CD4-positive, alpha-beta T cell treated with Interleukin-15 for 1 hour (primary cell): ENCODE measurements around the gene HSPG2.

Experiments used
- DNase-seq: peaks from one replicate; pipeline ENCODE4 v3.0.0-alpha.2; 2020

HSPG2 gene

DNA sequence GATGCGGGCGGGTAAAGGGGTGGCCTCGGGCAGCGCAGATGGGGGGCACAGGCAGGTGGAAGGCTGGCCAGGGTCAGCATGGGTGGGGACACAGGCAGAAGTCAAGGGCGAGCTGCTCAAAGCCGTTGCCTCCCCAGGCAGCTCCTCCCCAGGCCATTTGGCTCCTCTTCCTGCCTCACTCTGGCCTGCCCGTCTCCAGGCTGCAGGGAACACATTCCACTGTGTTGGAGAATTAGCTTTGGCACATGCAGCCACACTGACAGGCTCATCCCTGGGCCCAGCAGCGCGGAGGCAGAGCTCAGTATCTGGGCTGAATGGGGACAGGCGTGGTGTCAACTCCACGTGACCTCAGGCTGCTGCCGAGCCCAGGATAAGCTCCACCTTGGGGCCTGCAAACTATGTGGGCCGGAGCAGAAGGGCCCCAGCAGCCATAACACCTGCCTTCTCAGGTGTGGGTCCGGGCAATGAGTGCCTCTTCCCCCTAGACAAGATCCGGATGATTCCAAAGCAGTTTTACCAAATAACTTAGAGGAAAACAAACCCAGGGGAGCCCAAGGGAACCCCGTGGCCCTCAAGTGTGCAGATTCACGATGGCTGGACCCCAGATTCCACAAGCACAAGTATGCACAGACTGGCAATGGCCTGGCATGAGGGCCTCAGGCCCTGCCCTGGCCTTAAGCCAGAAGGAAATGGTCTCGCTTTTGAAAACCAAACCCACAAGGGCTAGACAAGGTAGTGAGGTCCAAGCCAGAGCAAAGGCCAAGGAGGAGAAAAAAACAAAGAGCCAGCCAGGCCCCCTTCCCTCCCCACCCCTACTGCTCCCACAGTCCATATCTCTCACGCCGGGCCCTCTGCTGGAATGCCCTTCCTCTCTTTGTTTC, 40.2 kb downstream of the HSPG2 start:
- DNase-seq, result no peak

DNA sequence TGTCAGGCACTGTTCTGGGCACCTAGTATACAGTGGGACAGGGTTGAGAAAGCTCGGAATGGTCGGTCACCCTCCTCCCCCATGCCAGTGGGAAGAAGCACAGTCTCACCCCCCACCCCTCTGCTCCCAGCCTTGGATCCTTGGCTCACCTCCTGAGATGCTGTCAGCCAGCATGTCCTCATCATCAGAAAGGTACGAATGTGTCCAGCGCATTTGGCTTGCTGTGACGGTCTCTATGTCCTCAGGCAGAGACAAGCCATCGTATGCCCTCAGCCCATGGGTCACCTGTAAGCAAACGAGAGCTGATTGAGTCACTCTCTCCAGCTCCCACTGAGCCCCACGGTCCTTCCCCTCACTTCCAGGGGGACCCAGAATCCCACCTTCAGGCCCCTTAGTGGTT, 41.1 kb downstream of the HSPG2 start:
- no peak for DNase-seq

DNA sequence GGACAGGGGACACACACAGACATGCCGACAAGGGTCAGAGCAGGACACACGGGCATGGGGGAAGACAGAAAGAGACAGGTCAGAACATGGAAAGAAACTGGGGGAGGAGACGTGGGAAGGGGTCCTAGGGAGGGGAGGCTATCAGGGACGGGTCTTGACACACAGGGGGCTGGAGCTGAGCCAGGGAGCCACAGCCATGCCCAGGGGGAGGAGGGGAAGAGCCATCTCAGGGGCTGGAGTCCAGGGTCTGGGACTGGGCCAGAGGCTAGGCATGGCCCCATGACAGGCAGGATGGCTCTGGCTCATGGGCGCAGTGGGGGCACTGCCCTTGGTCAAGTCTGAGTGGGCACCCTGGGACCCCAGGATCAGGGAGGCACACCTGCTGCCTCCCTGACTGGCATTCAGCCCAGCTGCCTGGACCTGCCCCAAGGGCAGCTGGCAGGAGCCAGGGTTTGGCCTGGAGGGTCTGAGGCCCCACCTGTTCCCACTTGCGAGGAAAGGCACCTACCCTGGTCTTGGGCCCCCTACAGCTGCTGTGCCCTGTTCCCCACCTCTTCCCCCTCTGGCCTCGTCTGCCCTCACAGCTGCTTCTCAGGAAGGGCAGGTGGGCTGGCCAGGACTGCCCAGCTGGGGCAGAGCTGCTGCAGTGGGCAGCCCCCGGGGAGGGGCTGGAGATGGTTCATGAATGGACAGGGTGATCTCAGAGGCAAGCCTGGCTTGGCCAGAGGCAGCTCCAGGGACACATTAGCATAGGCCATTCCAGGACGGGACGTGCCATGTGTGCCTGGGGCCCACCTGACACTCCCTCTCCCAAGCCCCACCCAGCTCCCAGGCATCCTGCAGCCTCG, 42.9 kb downstream of the HSPG2 start:
- DNase-seq, result no peak

DNA sequence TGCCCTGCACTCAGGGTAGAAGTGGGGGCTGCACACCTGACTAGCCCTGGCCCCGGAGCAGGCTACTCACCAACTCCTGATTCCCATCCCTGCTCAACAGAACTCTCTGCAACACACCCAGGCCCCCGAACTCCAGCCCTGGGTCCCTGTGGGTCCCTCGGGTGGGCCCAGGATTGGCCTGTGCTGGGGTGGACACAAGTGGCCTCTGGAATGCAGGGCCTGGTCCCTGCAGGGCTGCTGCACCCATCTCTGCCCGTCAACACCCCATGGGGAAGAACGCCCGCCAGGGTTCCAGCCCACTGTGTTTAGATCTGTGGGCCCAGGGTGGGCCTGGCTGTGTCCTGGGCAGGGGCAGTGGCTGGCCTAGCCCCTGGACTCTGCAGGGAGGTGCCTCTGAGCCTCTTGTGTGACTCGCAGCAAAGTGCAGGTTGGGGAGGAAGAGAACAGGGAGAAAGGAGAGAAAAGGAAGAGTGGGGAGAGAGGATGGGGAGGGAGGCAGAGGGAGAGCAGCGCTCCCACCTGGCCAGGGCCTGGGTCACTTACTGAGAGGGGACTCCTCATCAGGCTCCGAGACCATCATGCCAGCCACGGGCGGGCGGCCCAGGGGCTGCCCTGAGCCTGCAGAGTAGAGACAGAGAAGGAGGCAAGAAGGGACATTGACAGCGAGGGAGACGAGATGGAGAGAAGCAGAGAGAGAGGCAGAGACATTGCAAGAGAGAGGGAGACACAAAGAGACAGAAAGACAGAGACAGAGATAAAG, 43.9 kb downstream of the HSPG2 start:
- no peak for DNase-seq

DNA sequence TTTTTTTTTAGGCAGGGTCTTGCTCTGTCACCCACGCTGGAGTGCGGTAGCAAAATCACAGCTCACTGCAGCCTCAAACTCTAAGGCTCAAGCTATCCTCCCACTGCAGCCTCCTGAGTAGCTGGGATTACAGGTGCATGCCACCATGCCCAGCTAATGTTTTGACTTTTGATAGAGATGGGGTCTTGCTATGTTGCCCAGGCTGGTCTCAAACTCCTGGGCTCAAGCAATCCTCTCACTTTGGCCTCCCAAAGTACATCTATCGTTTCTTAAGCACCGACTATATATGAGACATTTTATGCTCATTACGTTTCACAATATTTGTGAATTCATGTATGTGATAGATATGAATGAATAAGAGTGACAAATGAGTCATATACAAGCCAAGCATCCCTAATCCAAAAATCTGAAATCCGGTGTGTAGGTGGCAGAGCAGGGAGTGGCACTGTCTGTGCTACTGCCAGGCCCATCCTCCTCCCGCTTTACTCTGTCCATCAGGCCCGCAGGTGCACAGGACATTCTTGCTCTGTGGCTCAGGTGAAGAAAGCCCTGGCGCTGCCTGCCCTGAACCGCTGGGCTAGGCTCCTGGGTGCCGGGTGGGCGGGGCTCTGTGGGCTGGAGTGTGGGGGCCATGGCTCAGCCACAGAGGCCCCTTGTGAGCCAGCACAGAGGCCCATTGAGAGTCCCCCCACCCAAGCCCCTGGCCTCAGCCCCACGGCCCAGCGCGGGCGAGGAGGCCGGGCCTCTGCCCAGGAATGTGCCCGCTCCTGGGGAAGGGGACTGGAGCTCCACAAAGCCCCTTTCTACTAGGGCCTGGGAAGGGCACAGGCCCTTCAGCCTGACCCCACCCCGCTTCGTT, 45.3 kb downstream of the HSPG2 start:
- DNase-seq, result no peak

DNA sequence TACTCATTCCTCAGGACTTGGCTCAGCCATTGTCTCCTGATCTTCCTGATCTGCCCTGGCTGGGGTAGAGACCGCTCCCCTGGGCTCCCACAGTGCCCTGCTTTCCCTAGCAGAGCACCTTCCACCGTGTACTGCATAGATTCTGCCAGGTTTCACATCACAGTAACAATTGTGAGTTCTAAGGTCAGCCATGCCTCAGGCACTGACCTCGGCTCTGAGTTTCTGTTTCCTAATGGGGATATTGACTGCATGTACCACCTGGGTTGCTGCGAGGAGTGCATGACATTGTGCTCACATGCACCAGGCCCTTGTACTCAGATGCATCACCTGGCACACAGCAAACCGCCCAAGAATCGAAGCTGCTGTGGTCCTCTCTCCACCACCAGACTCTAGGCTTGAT, 46.0 kb downstream of the HSPG2 start:
- DNase-seq, result no peak

DNA sequence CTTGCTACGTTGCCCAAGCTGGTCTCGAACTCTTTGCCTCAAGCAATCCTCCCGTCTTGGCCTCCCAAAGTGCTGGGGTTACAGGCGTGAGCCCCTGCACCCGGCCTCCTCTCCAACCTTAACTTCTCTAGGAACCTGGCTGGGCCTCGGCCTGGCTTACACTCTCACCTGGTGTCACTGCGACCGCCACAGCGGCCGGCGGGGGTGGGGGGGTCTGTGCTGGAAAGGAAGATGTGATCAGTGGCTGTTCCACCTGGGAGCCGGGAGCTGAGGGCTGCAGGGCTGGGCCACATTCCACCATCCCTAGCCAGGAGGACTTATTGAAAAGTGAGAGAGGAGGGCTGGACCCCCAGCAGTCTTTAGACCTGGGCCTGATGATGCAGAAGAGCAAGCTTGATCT, 48.6 kb downstream of the HSPG2 start:
- no peak for DNase-seq

DNA sequence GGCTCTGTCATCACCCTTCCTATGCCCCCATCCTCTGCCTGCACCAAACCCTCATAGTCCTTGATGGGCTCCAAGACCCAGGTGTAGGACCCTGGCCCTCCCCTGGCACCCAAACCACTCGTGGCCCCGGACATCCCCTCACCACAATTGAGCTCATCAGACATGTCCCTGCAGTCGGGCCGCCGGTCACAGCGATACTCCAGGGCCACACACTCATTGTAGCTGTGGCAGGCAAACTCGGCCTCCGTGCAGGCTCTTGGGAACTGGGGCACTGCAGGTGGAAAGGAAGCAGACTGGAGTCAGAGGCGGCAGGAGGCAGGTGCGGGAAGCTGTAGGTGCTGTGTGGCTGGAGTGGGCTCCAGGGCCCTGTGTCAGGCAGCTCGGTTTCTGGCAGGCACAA, 49.3 kb downstream of the HSPG2 start:
- DNase-seq, result no peak

DNA sequence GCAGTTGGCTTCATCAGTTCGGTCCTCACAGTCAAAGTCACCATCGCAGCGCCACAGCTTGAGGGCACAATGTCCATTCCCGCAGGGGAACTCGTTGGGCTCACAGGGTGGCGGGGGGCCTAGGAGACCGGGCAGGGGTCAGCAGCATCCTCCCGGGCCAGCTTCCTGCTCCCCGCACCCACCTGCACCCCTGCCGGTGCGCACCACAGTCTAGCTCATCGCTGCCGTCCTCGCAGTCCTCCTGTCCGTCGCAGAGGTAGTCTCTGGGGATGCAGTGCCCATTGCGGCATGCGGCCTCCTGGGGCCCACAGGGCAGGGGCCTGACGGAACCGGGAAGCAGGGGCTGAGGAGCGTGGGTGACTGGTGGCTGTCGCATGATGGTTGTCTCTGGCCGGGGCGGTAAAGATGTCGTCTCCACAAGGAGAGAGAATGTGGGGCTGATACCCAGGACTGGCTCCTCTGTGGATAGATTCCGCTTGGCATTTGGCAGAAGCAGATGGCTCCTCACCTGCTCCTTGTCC, 49.8 kb downstream of the HSPG2 start:
- no peak for DNase-seq

DNA sequence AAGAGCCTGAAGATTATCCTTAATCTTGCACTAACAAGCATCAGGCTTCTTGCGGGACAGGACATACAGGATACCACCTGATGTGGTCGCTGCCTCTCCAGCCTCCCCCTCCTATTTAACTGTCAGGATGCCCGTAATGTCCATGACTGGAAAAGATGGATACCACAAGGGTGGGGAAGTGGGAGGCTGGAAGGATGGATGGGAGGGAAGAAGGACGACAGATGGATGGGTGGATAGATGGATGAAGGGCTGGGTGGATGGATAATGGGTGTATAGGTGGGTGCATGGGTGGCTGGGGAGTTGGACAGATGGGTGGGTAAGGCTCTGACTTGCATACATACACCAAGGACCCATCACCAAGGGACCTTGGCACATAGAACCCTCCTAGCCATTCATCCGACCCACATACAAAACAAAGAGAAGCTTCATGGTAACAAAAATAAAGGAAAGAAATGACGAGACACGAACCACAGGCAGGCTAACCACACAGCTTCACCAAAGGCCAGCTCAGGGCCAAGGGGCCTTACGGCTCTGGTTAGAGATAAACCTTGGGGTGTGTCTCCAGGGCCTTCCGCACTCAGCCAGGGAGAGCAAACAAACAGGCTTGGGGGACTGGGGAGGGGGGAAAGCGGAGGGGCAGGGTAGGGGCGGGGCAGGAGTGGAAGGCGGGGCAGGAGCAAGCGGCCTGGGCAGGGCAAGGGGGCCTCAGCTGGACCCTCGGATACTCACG, 50.5 kb downstream of the HSPG2 start:
- no peak for DNase-seq

DNA sequence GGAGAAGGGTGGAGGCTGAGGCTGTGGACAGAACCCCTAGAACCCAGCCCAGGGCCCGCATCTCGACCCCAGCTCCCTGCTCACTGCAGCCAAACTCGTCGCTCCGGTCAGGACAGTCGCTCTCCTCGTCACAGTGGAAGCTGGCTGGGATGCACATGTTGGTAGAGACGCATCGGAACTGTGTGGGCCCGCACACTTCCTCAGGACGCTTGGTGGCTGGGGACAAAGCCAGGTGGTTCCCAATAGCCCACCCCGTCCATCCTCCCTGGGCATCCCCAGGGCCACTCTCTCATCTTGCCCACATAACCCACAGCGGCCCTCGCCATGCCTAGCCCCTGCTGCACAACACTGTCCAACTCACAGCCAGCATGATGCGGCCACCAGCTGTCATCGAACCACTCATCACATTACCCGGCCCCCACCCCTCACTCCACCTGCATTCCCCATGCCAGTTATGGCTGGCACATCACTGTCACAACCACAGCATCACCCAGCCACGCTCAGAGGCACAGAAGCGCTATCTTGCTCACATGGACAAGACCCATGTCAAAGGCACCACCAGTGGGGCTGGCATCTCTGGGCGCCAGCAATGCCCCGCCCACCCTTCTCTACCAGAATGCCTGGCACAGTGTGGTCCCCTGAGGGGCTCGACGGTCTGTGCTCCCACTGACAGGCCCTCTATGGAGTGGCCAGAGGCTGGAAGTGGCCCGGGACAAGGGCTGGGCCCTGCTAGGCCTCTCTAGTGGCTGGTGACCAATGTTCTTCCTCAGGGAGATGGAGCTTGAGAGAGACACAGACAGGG, 51.7 kb downstream of the HSPG2 start:
- DNase-seq, result no peak

DNA sequence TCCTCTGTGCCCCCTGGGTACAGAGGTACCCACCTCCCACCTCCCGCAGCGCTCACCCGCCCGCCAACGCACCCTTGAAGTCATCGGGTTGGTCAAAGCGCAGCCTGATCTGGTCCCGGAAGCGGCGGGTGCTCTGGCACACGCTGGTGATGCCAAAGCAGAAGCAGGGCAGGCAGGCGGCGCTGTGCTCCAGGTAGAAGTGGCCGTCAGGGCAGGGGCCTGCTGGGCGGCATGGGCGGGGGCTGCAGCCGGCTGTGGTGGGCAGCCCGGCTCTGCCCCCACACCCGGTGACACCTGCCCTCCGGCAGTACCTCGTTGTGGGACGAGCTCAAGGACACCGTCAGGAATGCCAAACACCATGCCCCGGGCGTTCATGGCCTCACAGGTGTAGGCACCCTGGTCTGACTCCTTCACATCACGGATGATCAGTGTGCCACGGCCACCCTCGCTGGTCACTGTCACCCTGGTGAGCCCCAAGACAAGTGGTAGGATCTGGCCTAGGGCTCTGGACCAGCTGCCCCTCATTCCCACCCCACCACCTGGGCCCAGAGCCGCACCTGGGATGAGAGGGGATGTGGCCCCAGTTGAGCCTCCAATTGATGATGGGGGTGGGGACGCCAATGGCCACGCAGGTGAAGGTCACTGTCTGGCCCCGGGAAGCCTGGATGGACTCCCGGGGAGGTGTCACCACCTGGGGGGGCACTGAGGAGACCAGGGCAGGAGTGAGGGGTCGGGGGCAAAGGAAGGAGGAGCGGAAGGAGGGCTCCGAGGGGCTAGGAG, 52.5 kb downstream of the HSPG2 start:
- DNase-seq, result no peak

DNA sequence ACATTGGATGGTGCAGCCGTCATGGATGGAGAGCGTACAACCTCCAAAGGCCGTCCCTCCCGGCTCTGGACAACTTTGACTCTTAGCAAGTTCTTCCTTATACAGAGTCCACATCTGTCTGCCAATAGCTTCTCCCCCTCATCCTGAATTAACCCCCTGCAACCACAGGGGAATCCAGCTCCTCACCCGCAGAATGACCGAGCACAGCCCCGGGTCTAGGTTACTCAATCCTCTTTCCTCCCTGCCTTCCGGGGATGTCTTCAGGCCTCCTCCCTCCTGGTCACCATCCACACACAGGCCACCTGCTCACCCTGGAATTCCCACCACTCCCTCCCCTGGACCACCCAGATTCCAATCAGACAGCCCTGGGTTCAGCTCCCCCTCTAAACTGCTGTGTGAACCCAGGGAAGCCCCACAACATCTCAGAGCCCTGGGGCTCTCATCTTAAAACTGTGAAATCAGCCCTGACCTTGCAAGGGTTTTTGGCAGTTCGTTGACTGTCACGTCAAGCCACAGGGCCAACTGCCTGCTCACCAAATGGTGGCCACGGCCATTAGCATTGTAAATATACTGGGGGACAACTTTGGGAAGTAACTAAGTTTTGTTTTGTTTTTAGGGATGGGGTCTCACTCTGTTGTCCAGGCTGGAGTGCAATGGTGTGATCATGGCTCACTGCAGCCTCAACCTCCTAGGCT, 54.2 kb downstream of the HSPG2 start:
- no peak for DNase-seq

DNA sequence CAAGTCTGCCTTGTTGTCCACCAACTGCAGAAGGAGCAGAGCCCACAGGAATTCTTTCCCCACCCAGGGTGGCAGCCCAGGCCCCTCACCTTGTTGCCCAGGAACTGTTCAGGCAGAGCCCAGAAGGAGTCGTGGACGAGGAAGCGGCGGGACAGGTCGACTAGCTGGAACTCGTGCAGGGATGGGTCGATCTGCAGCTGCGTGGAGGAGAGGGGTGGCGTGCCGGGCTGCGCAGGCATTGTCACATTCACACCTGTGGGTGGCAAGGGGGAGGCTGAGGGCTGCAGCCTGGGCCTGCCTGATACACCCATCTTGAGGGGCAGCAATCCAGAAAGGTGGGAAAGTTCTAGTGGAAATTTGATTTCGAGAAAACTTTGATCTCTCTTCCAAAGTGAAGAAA, 55.9 kb downstream of the HSPG2 start:
- DNase-seq, result no peak

DNA sequence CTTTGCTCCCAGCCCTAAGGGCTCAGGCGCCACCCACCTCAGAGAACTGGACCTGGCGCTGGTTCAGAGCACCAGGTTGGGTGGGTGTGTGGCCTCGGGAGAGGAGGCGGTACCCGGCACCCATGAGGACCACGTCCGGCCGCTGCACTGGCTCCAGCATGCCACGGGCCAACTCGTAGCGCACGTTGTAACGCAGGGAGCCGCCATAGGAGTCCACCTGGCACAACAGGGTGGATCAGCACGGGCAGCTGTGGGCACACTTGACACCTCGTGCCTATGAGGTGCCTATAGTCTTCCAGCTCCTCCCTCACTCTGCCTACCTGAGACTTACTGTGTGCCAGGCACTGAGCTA, 56.5 kb downstream of the HSPG2 start:
- no peak for DNase-seq

DNA sequence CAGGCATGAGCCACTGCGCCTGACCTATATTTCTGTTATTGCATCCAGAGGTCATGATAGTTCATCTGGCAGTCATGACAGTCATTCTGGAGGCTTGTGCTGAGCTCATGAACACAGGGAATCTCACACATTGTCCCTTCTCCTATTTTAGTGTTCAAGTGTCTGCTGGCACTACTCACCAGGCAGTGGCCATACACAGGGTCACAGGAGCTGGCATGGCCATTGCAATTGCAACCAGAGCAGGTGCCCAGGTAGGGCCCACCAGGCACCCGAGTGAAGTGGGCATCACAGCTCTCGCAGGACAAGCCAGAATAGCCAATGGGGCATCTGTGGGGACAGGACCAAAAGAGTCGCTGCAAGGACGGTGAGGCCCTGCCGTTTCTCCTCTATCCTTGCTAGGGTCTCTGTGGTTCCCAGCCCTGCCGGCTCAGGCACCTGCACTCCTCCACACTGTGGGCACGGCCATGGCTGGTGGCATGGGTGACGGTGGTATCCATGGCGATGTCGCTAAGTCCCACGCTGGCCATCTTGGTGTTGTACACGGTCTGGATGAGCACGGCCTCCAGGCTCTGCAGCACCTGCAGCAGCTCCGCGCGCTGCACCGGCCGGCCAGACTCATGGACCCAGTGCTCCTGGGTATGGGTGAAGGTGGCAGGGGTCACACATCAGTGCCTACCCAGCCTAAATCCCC, 57.0 kb downstream of the HSPG2 start:
- no peak for DNase-seq

DNA sequence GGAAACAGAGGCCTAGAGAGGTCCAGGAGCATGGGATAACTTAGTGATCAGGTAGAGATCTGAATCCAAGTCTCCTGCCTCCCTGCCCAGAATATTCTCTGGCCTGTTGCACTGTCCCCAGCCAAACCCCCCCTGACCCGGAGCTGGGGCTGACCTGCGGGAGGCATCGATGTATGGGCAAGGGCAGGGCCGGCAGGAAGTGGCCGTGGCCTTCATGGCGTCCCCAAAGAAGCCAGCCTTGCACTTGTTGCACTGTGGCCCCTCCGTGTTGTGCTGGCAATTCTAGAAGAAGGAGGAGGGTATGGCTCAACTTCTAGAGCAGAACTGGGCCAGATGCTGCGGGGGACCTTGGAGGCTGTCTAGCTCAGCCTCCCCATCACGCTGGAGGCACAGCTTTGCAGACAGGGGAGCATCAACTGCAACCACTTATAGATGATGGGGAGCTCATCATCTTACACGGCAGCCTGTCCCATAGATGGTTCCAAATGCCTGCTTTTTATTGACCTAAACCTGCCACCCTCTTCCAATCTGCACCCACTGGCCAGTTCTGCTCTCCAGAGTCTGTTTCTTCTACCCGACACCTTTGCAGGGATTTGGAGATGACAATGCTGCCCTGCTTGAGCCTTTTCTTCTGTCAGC, 58.2 kb downstream of the HSPG2 start:
- no peak for DNase-seq
